ENCODE results near the gene GAMT.

The GAMT gene

GRCh38 chr19:1399079-1399478 is 2.3 kb downstream of the GAMT start:
- no peak for DNase-seq

- DNase-seq = no peak
Measured at GRCh38 chr19:1397838-1398237, 3.5 kb downstream of the GAMT start.

GRCh38 chr19:1396768-1397679 is 4.3 kb downstream of the GAMT start:
- no peak for DNase-seq

GRCh38 chr19:1396019-1396767 is 5.1 kb downstream of the GAMT start:
- no peak for DNase-seq

- no peak for DNase-seq
Measured at GRCh38 chr19:1395194-1396018, 5.9 kb downstream of the GAMT start.

GRCh38 chr19:1394252-1395193 is 6.8 kb downstream of the GAMT start:
- DNase-seq = no peak

GRCh38 chr19:1393841-1394240 is 7.5 kb downstream of the GAMT start:
- DNase-seq = no peak

GRCh38 chr19:1392939-1393530 is 8.3 kb downstream of the GAMT start:
- DNase-seq = no peak

- no peak for DNase-seq
Measured at GRCh38 chr19:1392407-1392806, 8.9 kb downstream of the GAMT start.

GRCh38 chr19:1390890-1391423 is 10.4 kb downstream of the GAMT start:
- DNase-seq = no peak

- no peak for DNase-seq
Measured at GRCh38 chr19:1389033-1389940, 12.1 kb downstream of the GAMT start.

GRCh38 chr19:1388637-1389026 is 12.7 kb downstream of the GAMT start:
- no peak for DNase-seq

GRCh38 chr19:1387684-1388636 is 13.4 kb downstream of the GAMT start:
- no peak for DNase-seq

- no peak for DNase-seq
Measured at GRCh38 chr19:1386945-1387683, 14.2 kb downstream of the GAMT start.

- DNase-seq = no peak
Measured at GRCh38 chr19:1385816-1386215, 15.5 kb downstream of the GAMT start.

GRCh38 chr19:1384478-1385110 is 16.7 kb downstream of the GAMT start:
- no peak for DNase-seq

GRCh38 chr19:1384085-1384462 is 17.3 kb downstream of the GAMT start:
- DNase-seq = no peak

Measured in NCI-H2029 (cell line).